ENCODE data around the gene GPR18.

- TF ChIP-seq CTCF (IDR thresholded peaks at IDR 0.05) (no peak), POLR2A (IDR thresholded peaks at IDR 0.05) (no peak)
Measured at GRCh38 chr13:99267927-99268326, 9.7 kb upstream of the GPR18 start.

All from adrenal gland (tissue), 5 donors.